Fibroblast of villous mesenchyme (primary cell): ENCODE measurements around the gene TNKS1BP1. TPM values are rescaled to one million over a fixed set of nuclear protein-coding genes. Genes with fewer than 3 reads are reported as not detected.

Experiments used
- DNase-seq: peaks from one replicate; pipeline ENCODE4 v3.0.0-alpha.2; 2010; ENCODE audit warnings: low read depth
- H3K4me3 ChIP-seq: 2 replicates; pipeline ENCODE4 v1.5.1; 2011; ENCODE audit warnings: low read depth, mild to moderate bottlenecking, low read length
- CTCF ChIP-seq: IDR thresholded peaks from 2 replicates; pipeline ENCODE4 v1.5.1; 2012; ENCODE audit warnings: low read depth, mild to moderate bottlenecking, low read length; ENCODE audit not compliant: insufficient read depth
- total RNA-seq: library from RNA; depleted of rRNA; stranded (reverse); fragments of >200 nt; gene quantifications from 2 replicates; pipeline ENCODE4 v1.2.3, GENCODE V29; 2012

The TNKS1BP1 gene
- total RNA-seq, 1 donor: 69.5 TPM

GRCh38 chr11:57359396-57359795, 34.6 kb upstream of the TNKS1BP1 start:
- no peak for TF ChIP-seq CTCF
- H3K4me3 ChIP-seq: no peak overlapping the region
- no peak for DNase-seq

- DNase-seq: no peak
- no peak for TF ChIP-seq CTCF
- no peak overlapping the region for H3K4me3 ChIP-seq
Measured at GRCh38 chr11:57358991-57359390, 34.2 kb upstream of the TNKS1BP1 start.

GRCh38 chr11:57358543-57358961, 33.8 kb upstream of the TNKS1BP1 start:
- DNase-seq: no peak
- no peak for TF ChIP-seq CTCF
- H3K4me3 ChIP-seq: no peak overlapping the region

GRCh38 chr11:57357856-57358255, 33.1 kb upstream of the TNKS1BP1 start:
- no peak for TF ChIP-seq CTCF
- H3K4me3 ChIP-seq: no peak overlapping the region
- DNase-seq: peak; percentile 55

GRCh38 chr11:57357310-57357709, 32.6 kb upstream of the TNKS1BP1 start:
- no peak for DNase-seq
- TF ChIP-seq CTCF: no peak

GRCh38 chr11:57356268-57356667, 31.5 kb upstream of the TNKS1BP1 start:
- no peak overlapping the region for H3K4me3 ChIP-seq
- TF ChIP-seq CTCF: no peak
- no peak for DNase-seq

More at GRCh38 chr11:57357310-57357709, 32.6 kb upstream of the TNKS1BP1 start:
- H3K4me3 ChIP-seq: no peak overlapping the region

- TF ChIP-seq CTCF: no peak
Measured at GRCh38 chr11:57354699-57355098, 29.9 kb upstream of the TNKS1BP1 start.

More at GRCh38 chr11:57354699-57355098, 29.9 kb upstream of the TNKS1BP1 start:
- no peak overlapping the region for H3K4me3 ChIP-seq
- DNase-seq: no peak
